GM19324 (cell line): ENCODE results near the gene ACP5.
A peak's percentile ranks its signal among the peaks of the same experiment; 100 is the strongest.
"Not testable (repeated sequence)": the region's sequence is repeated elsewhere in the genome, so short reads cannot be mapped to it uniquely, and the experiment has no call there.

Source experiments
- ATAC-seq: cut with Tn5 transposase; IDR thresholded peaks from one replicate; pipeline ENCODE4 v1.9.1; 2021; ENCODE audit warnings: mild to moderate bottlenecking, moderate library complexity; ENCODE audit not compliant: unreplicated experiment, low FRiP score

Gene ACP5

DNA sequence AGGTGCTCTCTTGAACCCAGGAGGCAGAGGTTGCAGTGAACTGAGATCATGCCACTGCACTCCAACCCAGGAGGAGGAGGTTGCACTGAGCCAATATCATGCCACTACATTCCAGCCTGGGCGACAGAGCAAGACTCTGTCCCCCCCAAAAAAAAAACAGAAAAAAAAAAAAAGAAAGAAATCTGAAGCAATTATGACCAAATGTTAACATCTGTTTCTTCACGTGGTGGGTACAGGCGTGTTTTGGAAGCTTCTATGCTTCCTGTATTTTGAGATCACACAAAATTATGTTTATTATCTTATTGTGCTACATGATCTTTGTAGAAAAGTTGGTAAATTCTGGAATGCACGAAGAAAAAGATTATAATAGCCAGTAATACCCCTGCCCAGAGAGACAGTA is 2.7 kb upstream of the ACP5 start:
- ATAC-seq = no peak

DNA sequence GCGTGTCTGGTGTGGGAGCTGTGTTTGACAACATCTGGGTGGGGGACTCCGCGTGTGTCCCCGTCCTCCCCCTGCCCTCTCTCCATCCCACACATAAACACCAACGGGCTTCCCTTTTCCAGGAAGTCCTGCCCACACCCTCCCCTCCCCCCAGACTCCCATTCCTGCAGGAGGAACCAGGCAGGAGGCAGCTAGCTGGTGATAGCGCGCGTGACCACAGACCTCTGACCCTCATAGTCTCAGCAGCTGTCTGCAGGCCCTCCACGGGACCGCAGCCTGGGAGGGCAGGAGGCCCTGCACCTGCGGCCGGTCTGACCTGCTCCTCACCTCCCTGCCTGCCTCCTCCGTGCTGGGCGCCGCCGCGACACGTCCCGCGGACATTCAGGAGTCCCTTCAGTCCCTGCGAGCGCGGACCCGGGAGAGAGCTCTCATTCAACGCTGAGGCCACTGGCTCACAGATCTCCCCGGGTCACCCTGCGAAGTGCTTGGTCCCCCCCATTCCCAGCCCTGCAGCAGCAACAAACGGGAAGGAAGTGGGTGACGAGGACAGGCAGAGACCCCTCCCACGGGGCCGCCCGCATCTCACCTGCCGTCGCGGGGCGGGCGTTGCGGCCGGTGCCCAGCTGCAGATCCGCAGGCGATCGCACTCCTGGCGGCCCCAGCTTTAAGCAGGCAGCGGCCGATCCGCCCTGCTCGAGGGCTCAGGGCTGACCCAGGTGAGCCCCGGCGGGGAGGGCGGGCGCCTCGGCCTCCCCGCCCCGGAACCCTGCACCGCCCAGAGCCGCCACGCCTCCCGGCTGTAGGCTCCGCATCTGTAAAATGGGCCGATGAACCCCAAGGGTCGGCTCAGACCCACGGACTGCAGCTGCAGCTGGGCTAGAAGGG is 1.1 kb upstream of the ACP5 start:
- ATAC-seq = peak; percentile 46

DNA sequence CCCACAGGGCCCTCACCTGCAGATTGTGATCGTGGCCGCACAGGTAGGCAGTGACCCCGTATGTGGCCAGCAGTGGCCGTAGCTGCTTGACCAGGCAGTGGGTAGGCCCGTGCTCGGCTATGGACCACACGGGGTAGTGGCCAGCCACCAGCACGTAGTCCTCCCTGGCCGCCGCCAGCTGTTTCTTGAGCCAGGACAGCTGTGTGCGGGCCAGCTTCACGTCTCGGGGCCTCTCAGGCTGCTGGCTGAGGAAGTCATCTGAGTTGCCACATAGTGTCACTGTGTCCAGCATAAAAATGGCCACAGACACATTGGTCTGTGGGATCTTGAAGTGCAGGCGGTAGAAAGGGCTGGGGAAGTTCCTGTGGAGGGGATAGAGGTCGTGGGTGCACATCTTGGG is 1.2 kb downstream of the ACP5 start:
- ATAC-seq = no peak

DNA sequence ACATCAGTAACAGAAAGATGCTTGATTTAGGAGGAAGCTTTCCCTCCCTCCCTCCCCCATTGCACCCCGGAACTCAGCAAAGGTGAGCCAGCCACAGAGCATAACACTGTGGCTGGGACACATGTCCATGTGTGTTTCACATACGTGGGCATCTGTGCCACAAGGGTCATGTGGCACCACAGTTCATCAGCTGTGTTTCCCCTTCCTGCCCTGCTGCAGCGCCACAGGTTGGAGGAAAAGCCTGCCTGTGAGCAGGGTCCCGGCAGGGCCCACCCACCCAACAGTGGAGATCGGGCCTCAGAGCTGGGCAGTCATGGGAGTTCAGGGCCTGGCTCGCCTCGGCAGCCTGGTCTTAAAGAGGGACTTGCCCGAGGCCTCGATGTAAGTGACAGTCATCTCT is 2.8 kb downstream of the ACP5 start:
- ATAC-seq = no peak

DNA sequence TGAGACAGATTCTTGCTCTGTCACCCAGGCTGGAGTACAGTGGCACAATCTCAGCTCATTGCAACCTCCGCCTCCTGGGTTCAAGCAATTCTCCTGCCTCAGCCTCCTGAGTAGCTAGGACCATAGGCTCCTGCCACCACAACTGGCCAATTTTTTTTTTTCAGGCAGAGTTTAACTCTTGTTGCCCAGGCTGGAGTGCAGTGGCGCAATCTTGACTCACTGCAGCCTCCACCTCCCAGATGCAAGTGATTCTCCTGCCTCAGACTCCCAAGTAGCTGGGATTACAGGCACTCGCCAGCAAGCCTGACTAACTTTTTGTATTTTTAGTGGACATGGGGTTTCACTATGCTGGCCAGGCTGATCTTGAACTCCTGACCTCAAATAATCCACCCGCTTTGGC is 3.7 kb downstream of the ACP5 start:
- ATAC-seq = not testable (repeated sequence)

DNA sequence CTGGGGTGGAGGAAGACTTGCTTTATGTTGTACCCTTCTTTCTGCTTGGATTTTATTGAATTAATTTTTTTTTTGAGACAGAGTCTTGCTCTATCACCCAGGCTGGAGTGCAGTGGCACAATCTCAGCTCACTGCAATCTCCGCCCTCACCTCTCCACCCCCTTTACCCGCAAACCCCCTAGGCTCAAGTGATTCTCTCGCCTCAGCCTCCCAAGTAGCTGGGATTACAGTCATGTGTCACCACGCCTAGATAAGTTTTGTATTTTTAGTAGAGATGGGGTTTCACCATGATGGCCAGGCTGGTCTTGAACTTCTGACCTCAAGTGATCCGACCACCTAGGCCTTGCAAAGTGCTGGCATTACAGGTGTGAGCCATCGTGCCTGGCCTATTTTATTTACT is 4.1 kb downstream of the ACP5 start:
- not testable (repeated sequence) for ATAC-seq

DNA sequence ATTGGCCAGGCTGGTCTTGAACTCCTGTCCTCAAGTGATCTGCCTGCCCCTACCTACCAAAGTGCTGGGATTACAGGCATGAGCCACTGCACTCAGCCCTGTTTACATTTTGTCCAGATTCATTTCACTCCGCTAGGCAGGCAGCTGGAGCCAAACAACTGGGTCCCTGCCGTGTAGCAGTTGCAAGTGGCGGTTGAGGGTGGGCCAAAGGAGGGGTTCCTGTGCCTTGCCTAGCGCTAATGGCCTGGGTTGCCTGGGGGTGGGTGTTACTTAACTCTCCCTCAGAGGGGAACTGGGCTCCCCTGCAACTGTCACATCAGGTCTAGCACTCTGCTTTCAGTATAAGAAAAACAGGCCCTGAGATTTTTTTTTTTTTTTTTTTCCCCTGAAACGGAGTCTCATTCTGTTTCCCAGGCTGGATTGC is 7.4 kb downstream of the ACP5 start:
- ATAC-seq = no peak

DNA sequence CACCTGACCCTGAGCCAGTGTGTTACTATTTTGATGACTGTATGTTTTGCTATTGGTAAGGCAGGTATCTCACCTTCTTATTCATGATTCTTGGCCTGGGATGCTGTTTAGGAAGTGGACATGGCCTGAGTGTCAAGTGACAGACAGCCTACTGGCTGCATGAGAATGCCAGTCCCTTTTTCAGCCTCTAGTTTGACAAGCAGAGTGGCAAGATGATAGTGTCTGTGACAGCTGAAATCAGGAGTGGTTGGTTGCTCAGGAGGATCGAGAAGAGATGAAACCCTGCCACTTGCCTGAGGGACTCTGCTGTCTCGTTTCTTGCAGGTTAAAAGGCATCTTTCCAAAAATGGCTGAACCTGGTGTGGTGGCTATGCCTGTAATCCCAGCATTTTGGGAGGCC is 11.3 kb downstream of the ACP5 start:
- ATAC-seq = no peak

DNA sequence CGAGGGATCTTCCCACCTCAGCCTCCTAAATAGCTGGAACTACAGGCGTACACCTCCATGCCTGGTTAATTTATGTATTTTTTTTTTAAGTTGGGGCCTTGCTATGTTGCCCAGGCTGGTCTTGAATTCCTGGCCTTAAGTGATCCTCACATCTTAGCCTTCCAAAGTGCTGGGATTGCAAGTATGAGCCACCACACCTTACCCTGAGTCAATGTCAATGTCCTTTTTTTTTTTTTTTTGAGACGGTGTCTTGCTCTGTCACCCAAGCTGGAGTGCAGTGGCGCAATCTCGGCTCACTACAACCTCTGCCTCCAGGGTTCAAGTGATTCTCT is 11.8 kb downstream of the ACP5 start:
- not testable (repeated sequence) for ATAC-seq

DNA sequence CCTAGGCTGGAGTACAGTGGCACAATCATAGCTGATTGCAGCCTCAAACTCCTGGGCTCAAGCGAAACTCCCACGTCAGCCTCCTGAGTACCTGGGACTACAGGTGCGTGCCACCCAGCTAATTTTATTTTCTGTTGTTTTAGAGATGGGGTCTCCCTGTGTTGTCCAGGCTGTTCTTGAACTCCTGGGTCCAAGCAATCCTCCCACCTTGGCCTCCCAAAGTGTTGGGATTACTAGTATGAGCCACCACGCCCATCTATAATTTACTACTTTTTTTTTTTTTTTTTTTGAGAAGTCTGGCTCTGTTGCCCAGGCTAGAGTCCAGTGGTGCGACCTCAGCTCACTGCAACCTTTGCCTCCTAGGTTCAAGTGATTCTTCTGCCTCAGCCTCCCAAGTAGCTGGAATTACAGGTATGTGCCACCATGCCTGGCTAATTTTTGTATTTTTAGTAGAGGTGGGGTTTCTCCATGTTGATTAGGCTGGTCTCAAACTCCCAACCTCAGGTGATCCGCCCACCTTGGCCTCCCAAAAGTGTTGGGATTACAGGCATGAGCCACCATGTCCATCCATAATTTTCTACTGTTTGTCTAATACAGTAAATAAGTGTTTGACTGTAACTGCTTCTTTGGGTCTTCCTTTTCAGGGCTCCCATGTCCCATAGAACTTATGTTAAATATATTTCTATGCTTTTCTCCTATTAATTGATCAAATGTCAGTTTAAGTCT is 13.2 kb downstream of the ACP5 start:
- not testable (repeated sequence) for ATAC-seq

DNA sequence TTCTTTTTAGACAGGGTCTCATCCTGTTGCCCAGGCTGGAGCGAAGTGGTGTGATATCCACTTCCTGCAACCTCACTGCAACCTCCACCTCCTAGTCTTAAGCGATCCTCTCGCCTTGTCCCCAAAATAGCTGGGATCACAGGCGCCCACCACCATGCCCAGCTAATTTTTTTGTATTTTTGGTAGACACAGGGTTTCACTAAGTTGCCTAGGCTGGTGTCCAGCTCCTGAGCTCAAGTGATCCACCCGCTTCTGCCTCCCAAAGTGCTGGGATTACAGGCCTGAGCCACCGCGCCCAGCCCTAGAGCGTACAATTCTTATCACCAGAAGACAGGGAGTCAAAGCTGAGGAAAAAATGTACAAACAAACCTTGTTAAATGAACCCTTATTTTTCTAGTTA is 13.9 kb downstream of the ACP5 start:
- ATAC-seq = no peak

DNA sequence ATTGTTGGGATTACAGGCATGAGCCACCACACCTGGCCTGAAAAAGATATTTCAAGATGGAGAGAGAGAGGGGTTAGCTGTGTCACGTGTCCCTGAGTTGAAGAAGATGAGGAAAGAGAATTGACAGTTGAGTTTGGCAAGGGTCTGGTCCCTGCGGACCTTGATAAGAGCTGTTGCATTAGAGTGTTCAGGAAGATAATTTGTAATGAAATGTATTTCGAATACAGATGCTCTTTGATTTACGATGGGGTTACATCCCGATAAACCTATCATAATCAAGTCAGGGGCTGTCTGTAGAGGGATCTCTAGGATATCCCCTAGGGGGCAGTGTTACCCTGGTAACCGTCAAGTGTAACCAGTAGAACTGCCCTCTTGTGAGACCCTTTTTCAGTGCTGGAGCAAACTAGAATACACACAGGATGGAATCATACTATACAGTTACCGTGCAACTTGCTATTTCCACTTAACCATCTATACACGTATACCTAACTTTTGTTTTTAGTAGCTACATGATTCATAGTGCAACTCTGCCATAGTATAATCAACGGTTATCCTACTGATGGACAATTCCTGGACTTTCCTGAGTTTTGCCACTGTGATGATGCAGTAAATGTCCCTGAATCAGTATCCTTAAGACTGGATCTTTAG is 16.9 kb downstream of the ACP5 start:
- ATAC-seq = no peak

DNA sequence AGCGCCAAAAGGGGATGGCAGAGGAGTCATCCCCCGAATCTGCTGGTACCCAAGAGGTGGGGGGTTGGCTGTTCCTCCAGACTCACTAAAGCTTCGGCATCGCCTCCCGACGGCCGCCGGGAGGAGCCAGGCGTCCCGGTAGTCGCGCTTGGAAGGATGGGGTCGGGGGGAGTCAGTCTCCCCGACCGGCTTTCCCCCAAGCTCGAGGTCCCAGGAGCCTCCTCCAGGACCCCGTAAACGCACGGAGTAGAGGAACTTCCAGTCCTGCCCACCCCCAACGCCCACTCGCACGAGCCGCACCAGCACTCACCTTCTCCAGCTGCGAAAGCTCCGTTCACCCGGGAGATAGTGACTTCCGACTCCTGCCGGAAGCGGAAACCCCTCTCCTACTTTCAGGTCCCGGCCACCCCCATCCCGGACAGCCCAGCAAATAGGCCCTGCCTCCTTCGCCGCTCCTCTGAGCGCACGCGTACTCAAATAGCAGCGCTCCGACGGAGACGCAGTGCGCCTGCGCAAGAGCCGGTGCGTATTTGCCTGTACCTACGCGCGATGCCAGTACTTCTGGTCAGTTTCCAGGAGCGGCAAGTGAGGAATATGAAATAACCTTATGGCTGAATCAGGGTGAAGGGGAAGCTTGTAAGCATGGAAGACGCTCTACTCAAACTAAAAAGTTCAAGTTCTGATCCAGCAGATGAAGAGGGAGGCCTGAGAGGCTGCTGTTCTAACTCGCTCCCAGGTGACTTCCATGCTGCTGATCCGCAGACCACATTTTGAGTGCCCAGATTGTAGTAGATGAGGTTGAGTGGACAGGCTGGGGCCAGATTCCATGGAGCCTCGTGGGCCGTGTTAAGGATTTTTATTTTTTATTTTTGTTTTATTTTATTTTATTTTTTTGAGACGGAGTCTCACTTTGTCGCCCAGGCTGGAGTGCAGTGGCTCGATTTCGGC is 18.3 kb downstream of the ACP5 start, which contains the start of gene ELOF1:
ELOF1 (minus strand) TSS at position 350 of the 948 bp plus-strand sequence. CDS start 4,883 bp downstream, outside the sequence.
- ATAC-seq = peak; percentile 79

DNA sequence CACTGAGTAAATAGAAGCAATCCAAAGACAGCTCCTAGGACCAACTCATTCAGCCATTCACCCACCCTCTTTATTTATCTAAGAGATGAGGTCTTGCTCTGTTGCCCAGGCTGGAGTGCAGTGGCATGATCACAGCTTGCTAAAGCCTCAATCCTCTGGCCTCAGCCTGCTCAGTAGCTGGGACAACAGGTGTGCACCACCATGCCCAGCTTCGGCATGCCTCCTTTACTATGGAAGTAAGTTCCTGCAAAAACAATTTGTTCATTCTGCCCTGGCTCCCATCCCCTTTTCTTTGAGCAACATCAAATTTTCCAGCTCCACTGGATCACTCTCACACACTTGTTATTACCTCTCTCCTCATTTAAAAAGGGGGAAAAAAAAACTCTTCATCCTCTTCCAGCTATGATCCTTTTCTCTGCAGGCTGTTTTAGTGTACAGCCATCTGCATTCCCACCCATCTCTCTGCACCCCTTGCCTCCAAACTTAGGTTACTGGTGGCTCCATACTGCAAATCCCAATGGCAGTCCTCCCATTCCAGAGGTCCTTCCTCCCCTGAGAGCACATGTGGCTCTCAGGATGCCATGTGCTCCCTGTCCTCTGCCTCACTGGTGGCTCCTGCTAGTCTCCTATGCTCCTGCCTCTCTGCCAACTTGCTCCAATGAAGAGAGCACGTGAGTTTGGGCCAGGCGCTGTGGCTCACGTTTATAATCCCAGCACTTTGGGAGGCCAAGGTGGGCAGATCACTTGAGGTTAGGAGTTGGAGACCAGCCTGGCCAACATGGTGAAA is 20.6 kb downstream of the ACP5 start:
- ATAC-seq = no peak

DNA sequence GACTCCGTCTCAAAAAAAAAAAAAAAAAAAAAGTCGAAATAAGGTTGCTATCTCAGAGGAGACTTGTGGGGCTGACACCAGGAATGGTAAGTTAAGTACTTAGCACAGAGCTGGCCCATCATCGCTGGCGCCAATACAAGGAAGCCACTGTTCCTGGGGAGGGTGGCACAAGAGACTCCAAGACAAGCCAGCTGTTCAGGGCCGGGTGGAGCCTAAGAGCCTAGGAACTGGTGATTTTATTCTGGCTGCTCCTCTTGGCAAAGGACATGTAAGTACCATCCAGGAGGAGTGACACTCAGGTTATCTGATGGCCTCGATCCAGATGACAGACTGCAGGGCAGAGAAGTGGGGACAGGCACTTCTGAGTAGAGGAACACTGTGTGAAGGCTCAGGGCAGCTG is 22.2 kb downstream of the ACP5 start:
- ATAC-seq = no peak

DNA sequence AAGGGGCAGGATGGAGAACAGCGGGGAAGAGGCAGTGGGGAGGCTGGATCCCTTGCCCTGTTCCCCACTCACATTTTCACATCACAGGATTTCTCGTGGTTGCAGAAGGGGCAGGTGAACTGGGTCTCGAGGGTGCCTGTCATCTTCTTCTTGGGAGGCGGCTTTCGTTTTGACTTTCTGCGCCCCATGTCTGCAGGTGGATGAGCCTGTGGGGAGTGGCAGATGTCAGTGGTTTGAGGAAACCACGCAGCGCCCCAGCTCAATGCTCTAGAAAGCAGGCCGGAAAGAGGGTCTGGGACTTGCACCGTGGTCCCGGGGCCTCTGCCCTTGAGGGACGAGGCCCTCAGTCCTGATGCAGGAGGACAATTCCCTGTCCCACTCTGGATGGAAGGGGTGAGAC is 23.3 kb downstream of the ACP5 start:
- ATAC-seq = no peak

DNA sequence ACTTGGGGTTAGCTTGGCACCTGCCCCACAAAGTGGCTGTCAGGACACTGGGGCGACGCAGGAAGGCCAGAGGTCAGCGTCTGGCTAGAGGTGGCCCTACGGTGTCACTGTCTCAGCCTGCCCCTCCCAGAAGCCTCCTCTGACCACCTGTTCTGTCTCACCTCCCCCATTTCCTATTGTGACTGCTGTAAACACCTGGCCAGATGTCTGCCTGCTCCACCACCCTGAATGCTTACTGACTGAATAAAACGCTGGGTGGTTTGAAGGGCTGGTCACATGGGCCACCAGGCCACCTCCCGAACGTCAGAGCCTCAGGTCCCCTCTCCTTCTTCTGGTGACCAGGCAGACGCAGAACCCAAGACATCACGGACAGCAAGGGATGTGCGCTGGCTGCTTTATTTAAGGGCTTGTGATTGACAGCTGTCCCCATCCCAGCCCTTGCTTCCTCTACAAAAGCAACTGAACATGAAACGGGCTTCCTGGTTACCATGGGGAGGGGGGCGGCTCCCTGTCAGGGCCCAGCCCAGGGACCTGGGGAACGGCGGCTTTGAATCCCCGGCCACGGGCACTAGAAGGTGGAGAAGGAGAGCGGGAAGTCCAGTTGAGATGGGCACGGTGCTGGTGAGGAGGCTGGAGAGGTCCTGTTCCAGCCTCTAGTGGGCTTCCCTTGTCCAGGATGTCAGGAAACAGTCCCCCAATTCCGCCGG is 24.6 kb downstream of the ACP5 start:
- no peak for ATAC-seq

DNA sequence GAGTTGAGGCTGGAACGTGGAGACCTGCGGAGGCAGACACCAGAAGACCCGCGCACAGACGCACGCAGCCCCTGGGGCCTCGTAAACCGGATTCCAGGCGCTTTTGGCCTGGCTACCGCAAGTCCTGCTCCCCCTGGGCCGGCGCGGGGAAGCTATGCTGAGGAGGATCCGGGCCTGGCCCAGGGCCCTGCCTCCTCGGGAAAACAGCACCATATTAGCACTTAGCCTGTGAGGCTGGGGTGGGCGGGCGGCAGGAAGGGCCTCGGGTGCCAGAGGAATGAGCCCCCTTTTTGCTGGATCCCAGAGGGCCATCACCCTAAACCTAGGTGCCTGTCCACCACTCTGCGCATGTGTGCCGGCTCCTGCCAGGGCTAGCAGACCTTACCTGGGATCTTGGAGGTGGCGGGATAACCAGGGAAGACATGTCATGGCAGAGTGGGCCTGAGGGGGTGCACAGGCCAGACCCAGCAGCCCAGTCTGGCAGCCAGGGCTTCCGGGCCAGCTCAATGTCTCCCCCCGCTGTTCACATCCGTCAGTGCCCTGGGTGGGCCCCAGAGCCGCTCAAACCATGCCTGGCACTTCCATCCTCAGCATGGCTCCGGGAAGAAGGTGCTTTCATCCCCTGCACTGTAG is 25.7 kb downstream of the ACP5 start:
- ATAC-seq = no peak
